ENCODE measurements around the gene ARVCF.

DNA sequence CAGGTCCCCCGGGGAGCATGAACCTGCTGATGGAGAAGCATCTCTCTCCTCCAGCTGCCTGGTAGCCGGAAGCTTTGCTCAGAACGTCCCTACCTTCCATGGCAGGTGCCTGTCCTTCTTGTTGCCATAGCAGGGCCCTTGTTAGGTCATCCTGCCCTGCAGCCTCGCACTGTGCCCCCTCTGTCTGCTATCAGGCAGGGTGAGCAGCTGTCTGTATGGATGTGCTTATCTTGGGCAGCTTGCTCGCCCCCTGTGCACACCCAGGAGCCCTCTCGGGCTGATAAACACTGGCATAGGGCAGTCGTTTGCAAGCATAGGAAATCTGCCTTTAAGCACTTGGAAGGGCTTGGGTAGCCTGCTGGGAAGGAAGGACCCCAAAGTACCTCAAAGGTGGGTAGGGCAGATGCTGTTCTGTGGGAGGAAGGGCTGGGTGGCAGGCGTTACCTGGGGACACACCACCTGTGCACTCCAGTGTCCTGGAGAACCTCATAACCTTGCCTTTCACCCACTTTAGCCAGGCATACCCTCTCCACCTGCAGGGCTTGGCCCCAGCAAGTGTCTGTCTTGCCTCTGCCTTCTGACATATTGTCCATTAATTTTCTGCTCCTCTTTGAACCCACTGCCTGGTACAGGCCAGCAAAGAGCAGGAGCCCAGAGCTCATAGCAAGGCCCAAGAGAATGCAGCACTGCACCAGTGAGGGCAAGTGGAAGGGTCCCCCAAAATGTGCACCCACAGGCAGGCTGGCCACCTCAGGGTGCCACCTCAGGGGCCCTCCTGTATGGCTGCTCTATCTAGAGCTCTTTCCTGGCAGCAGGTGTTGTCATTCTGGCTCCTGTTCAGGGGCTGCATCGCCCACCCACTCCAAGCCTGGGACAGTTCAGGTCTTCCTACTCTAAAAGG lies 83.0 kb downstream of the ARVCF start:
- TF ChIP-seq EZH2 (IDR thresholded peaks at IDR 0.05; ENCODE audit: insufficient read depth, poor library complexity, severe bottlenecking) = no peak
- TF ChIP-seq EZH2phosphoT487 (IDR thresholded peaks at IDR 0.05; ENCODE audit: insufficient read depth, low read depth) = no peak
